Activated naive CD8-positive, alpha-beta T cell (primary cell): ENCODE data around the gene ZFAND6.

ENCODE experiments used
- H3K27ac Mint-ChIP-seq: one replicate; pipeline ENCODE4 v1.8.0; 2021; ENCODE audit warnings: mixed read lengths
- H3K27me3 Mint-ChIP-seq: one replicate; pipeline ENCODE4 v1.8.0; 2021; ENCODE audit warnings: mixed read lengths
- H3K36me3 Mint-ChIP-seq: one replicate; pipeline ENCODE4 v1.8.0; 2021; ENCODE audit warnings: mixed read lengths
- H3K4me1 Mint-ChIP-seq: one replicate; pipeline ENCODE4 v1.8.0; 2021; ENCODE audit warnings: low read depth, mixed read lengths
- H3K4me3 Mint-ChIP-seq: one replicate; pipeline ENCODE4 v1.8.0; 2021; ENCODE audit warnings: mild to moderate bottlenecking, mixed read lengths
- H3K9me3 Mint-ChIP-seq: one replicate; pipeline ENCODE4 v1.8.0; 2021; ENCODE audit warnings: low read depth, mixed read lengths

The ZFAND6 gene

DNA sequence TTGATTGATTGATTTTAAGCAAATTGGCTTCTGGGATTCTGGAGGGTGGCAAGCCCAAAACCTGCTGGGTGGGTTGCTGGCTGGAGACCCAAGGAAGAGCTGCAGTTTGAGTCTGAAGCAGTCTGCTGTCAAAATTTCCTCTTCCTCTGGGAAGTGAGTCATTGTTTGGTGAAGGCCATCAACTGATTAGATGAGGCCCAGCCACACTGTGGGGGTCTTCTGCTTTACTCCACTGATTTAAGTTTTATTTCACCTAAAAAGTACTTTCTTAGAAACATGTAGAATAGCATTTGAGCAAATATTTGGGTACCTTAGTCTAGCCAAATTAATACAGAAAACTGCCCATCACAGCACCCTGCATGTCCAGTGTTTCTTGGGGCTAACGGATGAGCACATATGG is 127.1 kb downstream of the ZFAND6 start:
- Mint-ChIP-seq H3K9me3 (no peaks in the 10 kb centered on the region), H3K36me3 (peaks cover 19% of the 10 kb centered on the region), H3K27ac (no peak overlapping the region), H3K27me3 (no peaks in the 10 kb centered on the region), H3K4me1 (no peaks in the 10 kb centered on the region), H3K4me3 (no peak overlapping the region)
